Heart left ventricle (tissue), 16 donors: ENCODE data around the gene SPACA4. TPM values are rescaled to one million over a fixed set of nuclear protein-coding genes. Genes with fewer than 3 reads are reported as not detected.
A peak's percentile ranks its signal among the peaks of the same experiment; 100 is the strongest.

Experiments
- ATAC-seq, 4 donors: fragments of 200-7000 bp; cut with Tn5 transposase; one replicate each; pipeline ENCODE4 v1.9.1; 2020 to 2022; ENCODE audit warnings: moderate library complexity in 4 of 4, mild to moderate bottlenecking in 3 of 4, moderate number of reproducible peaks in 1 of 4
- DNase-seq, 5 donors: peaks; one replicate each; pipeline ENCODE4 v3.0.0-alpha.2; 2020
- H3K27ac ChIP-seq, 12 donors: fragments of 200-600 bp; sonication (generic) in 4 of 12; one replicate each; pipeline versions ENCODE4 v1.5.0 to v1.8.0; 2016 to 2022; ENCODE audit warnings: mild to moderate bottlenecking in 2 of 12
- H3K27me3 ChIP-seq, 9 donors: fragments of 200-600 bp; sonication (generic) in 2 of 9; one replicate each; pipeline versions ENCODE4 v1.5.1 to v1.8.0; 2016 to 2022; ENCODE audit warnings: mild to moderate bottlenecking in 3 of 9
- H3K36me3 ChIP-seq, 9 donors: fragments of 200-600 bp; sonication (generic) in 2 of 9; one replicate each; pipeline versions ENCODE4 v1.5.0 to v1.8.0; 2018 to 2022; ENCODE audit warnings: mild to moderate bottlenecking in 2 of 9
- H3K4me1 ChIP-seq, 12 donors: fragments of 200-600 bp; sonication (generic) in 4 of 12; one replicate each; pipeline versions ENCODE4 v1.5.0 to v1.8.0; 2016 to 2022; ENCODE audit warnings: mild to moderate bottlenecking in 3 of 12
- H3K4me3 ChIP-seq, 12 donors: fragments of 200-600 bp; sonication (generic) in 4 of 12; one replicate each; pipeline versions ENCODE4 v1.5.0 to v1.8.0; 2017 to 2022; ENCODE audit warnings: mild to moderate bottlenecking in 9 of 12, moderate library complexity in 4 of 12
- H3K9me3 ChIP-seq, 12 donors: fragments of 200-600 bp; sonication (generic) in 4 of 12; one replicate each; pipeline versions ENCODE4 v1.5.0 to v1.8.0; 2016 to 2022; ENCODE audit warnings: mild to moderate bottlenecking in 1 of 12
- POLR2A ChIP-seq, 2 donors: fragments of 450-650 bp; IDR thresholded peaks; one replicate each; pipeline ENCODE4 v1.6.1; 2017; ENCODE audit warnings: antibody characterized with exemption in 2 of 2, mild to moderate bottlenecking in 2 of 2, moderate library complexity in 2 of 2
- WGBS, 4 donors: extraction: QIAGEN DNeasy Blood & Tissue Kit in 2 of 4; methylation state at CpG; one replicate each; pipeline versions ENCODE4 v1.1.5 to v1.1.7; 2013 to 2018; 5-methylcytosine and 5-hydroxymethylcytosine counted together
- intact Hi-C, 10 donors: fragments of 100-400 bp; cut with DNase I; formaldehyde crosslinking; loops; one replicate each; pipeline versions ENCODE4 v1.11.1 to v1.14.2; 2022
- polyA plus RNA-seq, 2 donors: library from polyadenylated mRNA; stranded (reverse); fragments of 200-250 nt; gene quantifications; one replicate each; pipeline ENCODE4 v1.2.3, GENCODE V29; 2013
- total RNA-seq, 9 donors: library from RNA; depleted of rRNA in 2 of 9; stranded (reverse); fragments of >200 nt in 2 of 9; fragmentation: NEBNext Ultra II Directional in 3 of 9; extraction: Animal tissue kit (Norgen Biotek cat#: 25700) in 3 of 9; gene quantifications; one replicate each; pipeline versions ENCODE4 v1.1.0 to v1.2.4, GENCODE V29; 2016 to 2023
- TF ChIP-seq, protein P1 (sequence below), 12 donors: fragments of 200-600 bp; sonication (generic) in 4 of 12; IDR thresholded peaks; one replicate each; pipeline versions ENCODE4 v1.5.0 to v1.8.0; 2018 to 2022; ENCODE audit warnings: antibody characterized with exemption in 12 of 12, mild to moderate bottlenecking in 5 of 12
- donor health status: ischemic (EF 13 %, LVEDD 7.1; RV severe dilation, severe dysfunction).
- donor health status: healthy with polysubstance abuse.
- donor health status: DM: no; HTN: yes; CAD: no.
- donor health status: DM: no; HTN: no; CAD: no.
- donor health status: ischemic (EF 25% LVEDD 6.9; RV normal size, moderate dysfunction).
- donor health status: ischemic (EF 25% LVEDD 5.7; RV mildly dilated, moderate dysfunction).
- donor health status: healthy.
- donor health status: DM: yes; HTN: yes; CAD: no.
- donor health status: ischemic (EF 35%, LVEDD 5.7; RV mildly dilated, moderate dysfunction).
- donor health status: nonischemic (EF 11% LVEDD 7.7; RV severe dilation, severe dysfunction).
- donor health status: DM: yes; HTN: yes; CAD: no.
- donor health status: PGD.
- donor health status: ischemic (EF 29% LVEDD 5.4; RV normal size, mild dysfunction).
- donor health status: nonischemic (EF 23%, LVEDD 6.1; RV moderate dilation, normal function).

Gene SPACA4
- total and polyA plus RNA-seq, 11 donors = not detected

DNA sequence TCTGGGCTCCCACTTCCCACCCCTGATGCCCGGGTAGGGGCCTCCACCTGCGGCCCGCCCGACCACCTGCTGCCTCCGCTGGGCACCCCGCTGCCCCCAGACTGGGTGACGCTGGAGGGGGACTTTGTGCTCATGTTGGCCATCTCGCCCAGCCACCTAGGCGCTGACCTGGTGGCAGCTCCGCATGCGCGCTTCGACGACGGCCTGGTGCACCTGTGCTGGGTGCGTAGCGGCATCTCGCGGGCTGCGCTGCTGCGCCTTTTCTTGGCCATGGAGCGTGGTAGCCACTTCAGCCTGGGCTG lies 22.7 kb downstream of the SPACA4 start:
- no peaks in the 10 kb centered on the region for H3K9me3 ChIP-seq
- H3K4me3 ChIP-seq = no peak overlapping the region
- 86 to 92% (median 89%) methylated on average over 18 to 22 of the region's 22 CpGs for WGBS, 4 donors
- peak overlapping the region in 6 of 12 donors; percentile 0 to 88 (median 85) for H3K27ac ChIP-seq
- ATAC-seq (no peak), DNase-seq (no peak)
- TF ChIP-seq, protein P1, sequence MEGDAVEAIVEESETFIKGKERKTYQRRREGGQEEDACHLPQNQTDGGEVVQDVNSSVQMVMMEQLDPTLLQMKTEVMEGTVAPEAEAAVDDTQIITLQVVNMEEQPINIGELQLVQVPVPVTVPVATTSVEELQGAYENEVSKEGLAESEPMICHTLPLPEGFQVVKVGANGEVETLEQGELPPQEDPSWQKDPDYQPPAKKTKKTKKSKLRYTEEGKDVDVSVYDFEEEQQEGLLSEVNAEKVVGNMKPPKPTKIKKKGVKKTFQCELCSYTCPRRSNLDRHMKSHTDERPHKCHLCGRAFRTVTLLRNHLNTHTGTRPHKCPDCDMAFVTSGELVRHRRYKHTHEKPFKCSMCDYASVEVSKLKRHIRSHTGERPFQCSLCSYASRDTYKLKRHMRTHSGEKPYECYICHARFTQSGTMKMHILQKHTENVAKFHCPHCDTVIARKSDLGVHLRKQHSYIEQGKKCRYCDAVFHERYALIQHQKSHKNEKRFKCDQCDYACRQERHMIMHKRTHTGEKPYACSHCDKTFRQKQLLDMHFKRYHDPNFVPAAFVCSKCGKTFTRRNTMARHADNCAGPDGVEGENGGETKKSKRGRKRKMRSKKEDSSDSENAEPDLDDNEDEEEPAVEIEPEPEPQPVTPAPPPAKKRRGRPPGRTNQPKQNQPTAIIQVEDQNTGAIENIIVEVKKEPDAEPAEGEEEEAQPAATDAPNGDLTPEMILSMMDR (IDR thresholded peaks at IDR 0.05) = no peak
- TF ChIP-seq POLR2A (IDR thresholded peaks at IDR 0.05) = no peak
- intact Hi-C loops = loop anchor here in 2 of 10 donors (5.0 to 10.0 kb wide), 2 partner anchors 882 to 1016 kb away; partner anchors contain the start of genes NOP53 (in 1 of the 2), RRAS (in 1 of the 2) and SCAF1 (in 1 of the 2)
- peaks cover 0 to 53% (median 7%) of the 10 kb centered on the region in 9 donors for H3K36me3 ChIP-seq
- no peaks in the 10 kb centered on the region for H3K27me3 ChIP-seq
- peaks cover 17 to 58% (median 50%) of the 10 kb centered on the region in 12 donors for H3K4me1 ChIP-seq

DNA sequence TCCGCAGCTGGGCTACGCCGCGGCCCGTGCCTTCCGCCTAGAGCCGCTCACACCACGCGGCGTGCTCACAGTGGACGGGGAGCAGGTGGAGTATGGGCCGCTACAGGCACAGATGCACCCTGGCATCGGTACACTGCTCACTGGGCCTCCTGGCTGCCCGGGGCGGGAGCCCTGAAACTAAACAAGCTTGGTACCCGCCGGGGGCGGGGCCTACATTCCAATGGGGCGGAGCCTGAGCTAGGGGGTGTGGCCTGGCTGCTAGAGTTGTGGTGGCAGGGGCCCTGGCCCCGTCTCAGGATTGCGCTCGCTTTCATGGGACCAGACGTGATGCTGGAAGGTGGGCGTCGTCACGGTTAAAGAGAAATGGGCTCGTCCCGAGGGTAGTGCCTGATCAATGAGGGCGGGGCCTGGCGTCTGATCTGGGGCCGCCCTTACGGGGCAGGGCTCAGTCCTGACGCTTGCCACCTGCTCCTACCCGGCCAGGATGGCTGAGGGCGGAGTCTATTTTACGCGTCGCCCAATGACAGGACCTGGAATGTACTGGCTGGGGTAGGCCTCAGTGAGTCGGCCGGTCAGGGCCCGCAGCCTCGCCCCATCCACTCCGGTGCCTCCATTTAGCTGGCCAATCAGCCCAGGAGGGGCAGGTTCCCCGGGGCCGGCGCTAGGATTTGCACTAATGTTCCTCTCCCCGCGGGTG lies 23.2 kb downstream of the SPACA4 start:
- peak overlapping the region in 4 of 12 donors; percentile 2 to 31 (median 18) for H3K4me3 ChIP-seq

DNA sequence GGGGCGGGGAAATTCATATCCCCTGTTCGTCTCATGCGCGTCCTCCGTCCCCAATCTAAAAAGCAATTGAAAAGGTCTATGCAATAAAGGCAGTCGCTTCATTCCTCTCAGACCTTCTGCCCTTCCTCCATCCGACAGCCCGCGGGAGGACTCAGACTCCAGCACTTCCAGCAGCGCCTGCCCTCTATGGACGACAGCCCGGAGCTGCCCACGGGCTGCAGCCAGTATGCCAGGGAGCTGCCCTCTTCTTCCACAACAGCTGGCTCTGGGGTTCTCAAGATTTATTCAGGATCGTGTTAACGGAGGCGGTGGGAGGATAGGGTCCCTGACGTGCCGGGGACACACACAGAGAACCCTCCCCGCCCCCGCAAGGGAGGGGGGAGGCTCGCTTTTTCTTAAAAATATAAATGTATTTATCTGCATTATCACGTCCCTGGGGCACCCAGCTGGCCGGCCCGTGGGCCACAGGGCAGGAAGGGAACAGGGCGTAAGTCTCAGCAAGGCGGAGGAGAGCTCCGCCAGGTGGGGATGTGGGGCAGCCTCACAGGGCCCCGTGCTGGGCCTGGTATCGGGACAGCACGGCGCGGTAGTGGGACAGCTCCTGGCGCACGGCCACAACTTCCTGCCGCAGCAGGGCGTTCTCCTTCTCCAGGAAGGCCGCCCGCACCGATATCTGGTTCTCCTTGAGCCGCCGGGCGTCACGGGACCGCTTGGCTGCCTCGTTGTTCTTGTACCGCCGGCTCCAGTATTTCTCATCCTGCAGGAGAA lies 23.9 kb downstream of the SPACA4 start:
- H3K27me3 ChIP-seq = no peaks in the 10 kb centered on the region
- ATAC-seq (peak; percentile 2 to 47 (median 20)), DNase-seq (peak; percentile 85 to 90 (median 89))
- H3K9me3 ChIP-seq = no peaks in the 10 kb centered on the region
- H3K36me3 ChIP-seq = peaks cover 0 to 53% (median 7%) of the 10 kb centered on the region in 9 donors
- 10 to 17% (median 14%) methylated on average over 41 to 47 of the region's 47 CpGs for WGBS, 4 donors
- peak overlapping the region in 11 of 12 donors; percentile 36 to 88 (median 84) for H3K27ac ChIP-seq
- TF ChIP-seq, protein P1 (IDR thresholded peaks at IDR 0.05) = peak in 9 of 12 donors; percentile 11 to 53 (median 32)
- TF ChIP-seq POLR2A (IDR thresholded peaks at IDR 0.05) = no peak
- peaks cover 20 to 60% (median 51%) of the 10 kb centered on the region in 12 donors for H3K4me1 ChIP-seq
- intact Hi-C loops = no loop called here
- peak overlapping the region in 6 of 12 donors; percentile 2 to 36 (median 18) for H3K4me3 ChIP-seq

More for the DNA sequence above, 23.2 kb downstream of the SPACA4 start:
- peaks cover 0 to 53% (median 7%) of the 10 kb centered on the region in 9 donors for H3K36me3 ChIP-seq
- WGBS, 4 donors = 53 to 81% (median 58%) methylated on average over 14 to 48 of the region's 48 CpGs
- no peaks in the 10 kb centered on the region for H3K27me3 ChIP-seq
- intact Hi-C loops = loop anchor here in 2 of 10 donors (5.0 to 10.0 kb wide), 2 partner anchors 882 to 1015 kb away; partner anchors contain the start of genes NOP53 (in 1 of the 2), RRAS (in 1 of the 2) and SCAF1 (in 1 of the 2)
- peaks cover 20 to 58% (median 49%) of the 10 kb centered on the region in 12 donors for H3K4me1 ChIP-seq
- peak in 4 of 5 donors; percentile 42 to 75 (median 72) for DNase-seq
- no peaks in the 10 kb centered on the region for H3K9me3 ChIP-seq
- TF ChIP-seq, protein P1 (IDR thresholded peaks at IDR 0.05) = no peak
- no peak for TF ChIP-seq POLR2A (IDR thresholded peaks at IDR 0.05)
- peak overlapping the region in 11 of 12 donors; percentile 36 to 88 (median 84) for H3K27ac ChIP-seq
- ATAC-seq = peak in 3 of 4 donors; percentile 26 to 36 (median 28)
